Fibroblast of skin of back (primary cell): ENCODE measurements around the gene GNAZ.

Source experiments
- DNase-seq: peaks from one replicate; pipeline ENCODE4 v3.0.0-alpha.2; 2013

Gene GNAZ

DNA sequence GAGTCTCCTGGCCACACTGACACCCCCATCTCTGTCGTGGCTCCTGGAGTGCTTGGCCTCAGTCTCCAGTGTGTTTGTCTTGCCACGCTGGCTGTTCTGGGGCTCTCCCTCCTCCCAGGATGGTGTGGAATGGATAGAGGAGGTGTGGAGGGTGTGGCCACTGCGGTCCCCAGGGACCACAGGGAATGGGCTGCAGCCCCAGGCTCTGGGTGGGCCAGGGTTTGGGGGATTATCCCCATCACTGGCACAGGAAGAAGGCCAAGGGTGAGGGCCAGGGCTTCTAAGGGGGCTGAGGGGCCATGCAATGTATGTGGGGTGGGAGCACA is 8.1 kb downstream of the GNAZ start:
- no peak for DNase-seq

DNA sequence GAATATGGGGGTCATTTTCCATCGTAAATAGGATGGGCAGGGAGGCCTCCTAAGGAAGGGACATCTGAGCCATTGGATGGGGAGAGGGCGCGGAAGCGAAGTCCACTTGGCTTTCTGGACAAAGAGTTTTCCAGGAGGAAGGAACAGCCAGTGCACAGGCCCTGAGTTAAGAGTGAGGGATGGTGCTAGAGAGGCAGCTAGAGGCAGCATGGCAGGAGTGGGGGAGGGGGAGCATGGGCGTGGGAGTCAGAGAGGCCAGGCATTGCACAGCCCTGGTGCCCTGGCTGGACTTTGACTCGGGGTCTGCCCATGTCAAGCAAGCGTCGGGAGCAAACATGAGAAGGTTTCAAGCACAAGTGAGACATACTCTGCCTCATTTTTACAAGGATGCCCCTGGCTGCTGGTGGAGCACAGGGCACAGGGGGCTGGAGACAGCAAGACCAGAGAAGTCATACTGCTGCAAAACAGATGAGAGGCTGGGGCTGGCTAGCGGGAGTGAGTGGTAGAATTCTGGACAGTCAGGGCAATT is 9.0 kb downstream of the GNAZ start:
- DNase-seq, result no peak

DNA sequence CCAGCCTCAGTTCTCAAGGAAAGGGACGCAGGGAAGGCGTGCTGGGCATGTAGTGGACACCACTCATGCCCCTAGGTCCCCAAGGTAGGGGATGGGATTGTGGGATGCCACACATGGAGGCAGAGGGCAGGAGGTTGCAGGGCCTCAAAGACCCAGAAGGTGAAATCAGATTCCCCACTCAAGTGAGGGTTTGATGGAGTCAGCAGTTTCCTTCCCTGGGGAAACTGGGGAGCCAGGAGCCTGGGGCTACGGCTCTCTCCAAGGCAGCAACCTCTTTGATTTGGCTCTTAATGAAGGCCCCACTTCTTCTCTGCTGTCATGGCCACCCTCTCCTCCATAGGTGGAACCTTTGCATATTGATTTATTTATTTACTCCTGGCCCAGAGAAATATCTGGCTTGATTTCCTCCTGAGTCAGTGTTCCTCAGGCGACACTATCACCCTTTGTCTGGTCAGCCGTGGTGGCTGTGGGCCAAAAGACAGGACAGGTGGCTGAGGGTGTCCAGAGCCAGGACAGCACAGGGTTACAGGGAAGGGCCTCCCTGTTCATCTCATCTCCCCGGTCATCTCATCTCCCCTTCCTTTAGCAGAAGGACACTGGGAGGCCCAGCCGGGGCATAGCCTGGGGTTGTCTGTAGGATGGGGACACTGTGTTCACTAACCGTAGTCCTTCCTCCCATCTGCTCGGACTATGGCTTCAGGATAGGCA is 9.6 kb downstream of the GNAZ start:
- no peak for DNase-seq

DNA sequence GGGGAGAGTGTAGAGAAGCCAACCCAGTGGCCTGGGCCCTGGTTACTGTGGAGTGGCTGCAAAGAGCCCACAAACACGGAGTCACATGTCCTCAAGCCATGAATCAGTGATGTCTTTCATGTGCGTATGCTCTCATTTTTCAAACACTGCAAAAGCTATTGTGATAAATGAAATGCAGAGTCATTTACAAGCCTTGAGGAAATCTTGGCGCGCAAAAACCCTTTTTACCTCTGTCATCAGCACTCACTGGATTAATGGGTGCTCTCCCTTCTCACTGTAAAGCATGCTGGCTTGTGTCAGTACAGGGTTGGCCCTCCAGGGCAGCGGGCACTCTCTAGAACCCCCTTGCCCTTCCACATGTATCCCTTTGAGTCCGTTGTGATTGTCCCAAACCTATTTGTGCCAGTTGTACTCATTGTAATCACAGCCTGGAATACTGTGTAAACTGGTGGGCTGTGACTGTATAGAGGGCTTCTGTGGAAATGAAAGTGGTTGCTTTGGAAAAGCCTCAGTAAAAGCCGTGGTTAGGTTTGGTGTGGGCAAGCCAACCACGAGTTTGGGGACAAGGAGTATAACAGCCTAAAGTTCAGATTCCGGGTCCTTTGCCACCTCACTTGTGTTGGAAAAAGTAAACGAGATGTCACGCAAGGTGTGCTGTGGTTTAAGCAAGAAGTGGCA is 10.4 kb downstream of the GNAZ start:
- DNase-seq, result no peak

DNA sequence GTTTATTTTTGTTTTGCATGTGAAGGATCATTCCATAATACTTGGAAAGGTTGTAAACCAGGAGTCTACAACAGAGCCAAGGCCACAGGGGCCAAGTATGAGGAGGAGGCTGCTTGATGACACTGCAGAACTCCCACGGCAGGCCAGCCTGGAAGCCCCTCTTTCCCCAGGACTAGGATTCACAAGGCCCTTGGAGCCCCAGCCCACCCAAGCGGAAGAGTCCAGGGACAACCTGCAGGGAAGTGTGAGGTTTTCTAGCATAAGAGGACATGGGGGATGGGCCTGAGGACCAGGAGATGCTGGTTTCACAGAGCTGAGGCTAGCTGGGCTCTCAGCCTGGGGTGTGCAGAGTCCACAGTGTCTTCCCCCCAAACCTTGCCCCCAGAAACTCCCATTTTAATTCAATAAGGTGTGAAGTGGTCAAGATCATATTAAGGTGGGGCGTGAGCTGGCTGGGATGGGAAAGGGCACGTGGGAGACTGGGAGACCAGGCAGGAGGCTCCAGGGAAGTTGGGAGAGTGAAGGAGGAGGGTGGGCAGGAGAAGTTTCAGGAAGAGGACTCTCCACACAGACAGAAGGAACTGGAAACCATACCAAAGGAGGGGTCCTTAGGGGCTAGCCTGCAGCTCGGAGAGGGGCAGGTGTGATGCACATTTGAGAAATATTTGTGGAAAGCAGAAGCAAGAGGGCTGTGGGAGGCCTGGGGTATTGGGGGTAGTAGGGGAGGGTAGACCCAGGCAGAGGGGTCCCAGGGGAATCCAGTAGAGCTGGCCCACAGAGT is 12.4 kb downstream of the GNAZ start:
- DNase-seq, result no peak

DNA sequence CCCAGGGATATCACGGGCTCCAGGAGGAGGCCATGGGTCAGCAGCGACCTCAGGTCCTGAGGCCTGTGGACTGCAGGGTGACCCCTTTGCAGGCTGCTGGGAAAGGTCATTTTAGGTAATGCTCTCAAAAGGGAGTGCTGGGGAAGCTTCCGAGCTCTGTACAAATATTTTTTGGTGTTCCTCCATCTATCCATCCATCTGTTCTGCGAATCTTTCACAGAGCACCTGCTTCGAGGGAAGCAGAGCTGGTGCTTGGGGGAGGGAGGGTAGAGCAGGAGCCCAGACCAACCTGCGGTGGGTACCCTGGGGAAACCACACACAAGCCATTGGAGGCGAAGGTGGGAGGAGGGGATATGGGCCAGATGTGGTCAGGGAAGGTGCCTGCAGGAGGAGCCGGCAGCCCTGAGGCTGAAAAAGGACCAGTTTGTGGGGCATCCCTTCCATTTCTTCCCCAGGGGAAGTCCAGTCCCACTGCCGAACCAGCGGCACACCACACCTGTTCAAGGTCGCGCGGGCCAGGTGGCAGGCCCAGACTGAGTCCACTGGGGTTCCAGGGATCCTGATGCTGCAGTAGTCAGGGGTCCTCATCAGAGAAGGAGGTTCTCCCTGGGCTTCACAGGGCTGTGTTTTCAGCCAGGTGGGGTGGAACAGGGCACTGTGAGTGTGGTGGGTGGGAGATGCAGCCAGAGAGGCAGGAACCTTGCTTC is 13.1 kb downstream of the GNAZ start:
- no peak for DNase-seq

DNA sequence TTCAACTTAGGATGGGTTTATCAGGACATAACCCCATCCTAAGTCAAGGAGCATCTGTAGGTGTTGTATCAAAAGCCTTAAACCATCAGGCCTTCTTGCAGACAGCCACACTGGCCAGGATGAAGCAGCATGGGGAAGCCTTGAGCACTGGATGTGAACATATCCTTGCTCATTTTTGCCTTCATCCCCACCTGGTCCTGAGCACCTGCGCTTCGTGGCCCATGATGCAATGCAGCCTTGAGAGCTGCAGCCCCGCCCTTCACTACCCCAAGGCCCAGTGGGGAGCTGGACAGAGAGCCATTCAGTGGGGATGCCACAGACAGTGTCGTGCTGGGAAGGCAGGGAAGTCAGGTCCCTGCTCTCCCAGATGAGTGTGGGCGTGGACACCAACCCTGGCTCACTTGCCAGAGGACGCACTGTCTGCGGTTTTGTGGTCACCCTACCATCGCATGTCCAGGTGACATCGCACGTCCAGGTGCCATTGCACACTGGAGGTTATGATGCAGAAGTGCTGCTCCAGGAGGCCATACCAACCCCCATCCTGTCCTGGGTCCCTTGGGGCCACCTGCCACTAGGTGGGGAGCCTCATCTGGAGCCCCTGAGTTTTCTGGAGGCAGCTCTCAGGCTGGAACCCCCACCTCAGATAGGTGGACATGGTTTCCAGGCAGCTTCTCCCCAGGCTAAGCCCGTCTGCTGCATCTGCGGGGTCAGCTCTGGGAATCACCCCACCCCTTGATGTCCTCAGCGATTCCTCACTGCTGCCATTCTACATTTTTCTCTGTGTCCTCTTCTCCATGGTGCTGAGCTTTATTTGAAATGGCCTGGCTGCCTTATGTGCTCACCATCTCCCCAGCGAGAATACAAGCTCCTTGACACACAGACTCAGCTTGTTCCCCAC is 14.4 kb downstream of the GNAZ start:
- DNase-seq, result no peak

DNA sequence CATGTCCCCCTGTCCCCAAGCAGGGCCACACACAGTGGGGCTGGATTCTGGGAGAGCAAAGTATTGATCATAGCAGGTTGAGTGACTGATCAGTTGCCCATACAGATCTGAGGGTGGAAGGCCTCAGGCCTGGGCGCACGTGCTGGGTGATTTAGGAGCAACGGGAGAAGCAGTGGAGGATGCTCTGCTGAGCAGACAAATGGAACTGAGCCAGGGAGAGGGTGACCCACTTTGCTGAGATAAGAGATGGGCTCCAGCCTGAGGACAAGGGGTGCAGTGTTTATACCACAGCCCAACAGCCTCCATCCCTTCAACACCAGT is 15.0 kb downstream of the GNAZ start:
- DNase-seq, result no peak

DNA sequence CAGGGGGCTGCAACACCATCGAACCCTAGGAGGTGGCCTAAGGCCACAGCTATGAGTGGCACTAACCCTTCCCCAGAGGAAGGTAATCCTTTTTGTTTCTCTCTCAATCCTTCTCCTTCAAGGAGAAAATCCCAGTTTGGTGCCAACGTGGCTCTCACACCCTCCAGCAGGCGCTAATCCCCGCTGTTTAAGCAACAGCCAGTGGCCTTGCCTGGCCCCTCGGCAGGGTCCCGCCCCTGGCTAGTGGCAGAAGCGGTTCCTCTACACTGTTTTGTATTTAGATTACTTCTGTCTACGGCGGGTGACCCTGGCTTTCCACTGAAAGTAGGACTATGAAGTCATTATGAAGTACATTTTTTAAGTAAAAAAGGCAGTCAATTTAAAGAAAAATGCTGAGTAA is 15.5 kb downstream of the GNAZ start:
- DNase-seq, result no peak

DNA sequence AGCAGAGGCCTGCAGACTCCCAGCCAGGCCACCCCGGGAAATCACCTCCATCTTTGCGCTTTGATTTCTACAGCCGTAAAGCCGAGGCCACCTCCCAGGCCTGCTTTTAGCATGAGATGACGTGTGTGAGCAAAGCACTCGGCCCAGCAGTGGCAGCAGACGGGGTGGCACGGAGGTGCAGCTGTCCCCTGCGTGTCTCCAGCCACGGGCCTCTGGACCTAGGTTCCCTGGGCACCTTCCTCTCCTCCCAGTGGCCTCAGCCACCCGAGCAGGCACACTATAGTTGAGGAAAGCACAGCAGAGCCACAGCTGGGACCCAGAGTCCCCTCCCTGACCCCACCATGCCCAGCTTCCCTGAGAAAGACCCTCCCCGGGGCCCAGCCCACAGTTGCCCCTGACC is 15.9 kb downstream of the GNAZ start:
- DNase-seq, result no peak

DNA sequence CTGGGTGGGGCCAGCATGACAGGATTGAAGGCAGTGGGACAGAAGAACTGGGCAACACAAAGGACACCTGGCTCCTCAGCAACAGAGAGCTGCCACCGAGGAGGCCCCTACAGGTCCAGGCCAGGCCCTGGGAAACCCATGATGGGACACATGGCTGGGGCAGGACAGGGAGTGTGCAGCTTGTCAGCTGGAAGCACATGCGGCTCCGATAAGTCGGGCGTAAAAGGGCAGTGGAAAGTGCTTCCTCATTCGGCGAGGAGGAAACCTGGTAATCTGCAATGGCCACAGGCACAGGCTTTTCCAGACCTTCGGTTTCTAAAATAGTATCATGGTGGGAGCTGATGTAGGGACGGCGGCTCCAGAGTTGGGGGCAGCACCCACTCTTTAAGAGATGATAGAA is 16.5 kb downstream of the GNAZ start:
- DNase-seq, result no peak

DNA sequence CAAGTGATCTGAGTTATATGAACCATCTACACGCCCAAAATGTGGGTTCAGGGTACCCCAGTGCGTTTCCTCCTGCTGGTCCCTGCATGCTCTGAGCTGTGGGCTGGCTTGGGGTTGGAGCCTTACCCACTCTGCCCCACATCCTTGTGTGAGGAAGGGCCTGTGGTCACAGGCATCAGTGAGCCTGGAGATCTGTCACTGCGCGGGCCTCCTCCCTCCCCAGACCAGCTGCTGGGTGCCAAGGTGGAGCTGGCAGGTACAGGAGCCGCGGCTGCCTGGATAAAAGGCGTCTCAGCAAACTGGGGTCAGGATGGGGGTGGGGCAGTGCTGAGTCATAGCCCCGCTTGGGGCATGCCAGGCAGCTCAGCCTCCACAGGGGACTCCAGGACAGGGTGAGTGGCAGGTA is 17.9 kb downstream of the GNAZ start:
- DNase-seq, result no peak

DNA sequence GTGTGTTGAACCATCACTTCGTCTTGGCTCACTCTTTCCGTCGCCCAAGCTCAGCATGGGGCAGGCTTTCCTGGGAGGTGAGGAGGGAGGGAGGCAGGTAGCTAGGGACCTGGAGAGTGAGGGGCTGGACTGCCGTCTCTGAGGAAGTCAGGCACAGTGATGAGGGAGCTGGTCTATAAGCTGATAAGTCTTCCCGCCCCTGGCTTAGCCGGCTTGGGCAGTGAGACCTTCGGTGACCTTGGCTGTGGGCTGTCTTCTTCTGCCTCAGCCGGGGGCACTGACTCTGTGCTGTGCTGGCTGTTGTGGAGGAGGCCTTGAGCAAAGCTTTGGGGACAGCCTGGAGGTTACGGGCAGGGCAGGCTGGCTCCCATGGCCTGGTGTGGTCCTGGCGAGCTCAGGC is 18.7 kb downstream of the GNAZ start:
- no peak for DNase-seq

DNA sequence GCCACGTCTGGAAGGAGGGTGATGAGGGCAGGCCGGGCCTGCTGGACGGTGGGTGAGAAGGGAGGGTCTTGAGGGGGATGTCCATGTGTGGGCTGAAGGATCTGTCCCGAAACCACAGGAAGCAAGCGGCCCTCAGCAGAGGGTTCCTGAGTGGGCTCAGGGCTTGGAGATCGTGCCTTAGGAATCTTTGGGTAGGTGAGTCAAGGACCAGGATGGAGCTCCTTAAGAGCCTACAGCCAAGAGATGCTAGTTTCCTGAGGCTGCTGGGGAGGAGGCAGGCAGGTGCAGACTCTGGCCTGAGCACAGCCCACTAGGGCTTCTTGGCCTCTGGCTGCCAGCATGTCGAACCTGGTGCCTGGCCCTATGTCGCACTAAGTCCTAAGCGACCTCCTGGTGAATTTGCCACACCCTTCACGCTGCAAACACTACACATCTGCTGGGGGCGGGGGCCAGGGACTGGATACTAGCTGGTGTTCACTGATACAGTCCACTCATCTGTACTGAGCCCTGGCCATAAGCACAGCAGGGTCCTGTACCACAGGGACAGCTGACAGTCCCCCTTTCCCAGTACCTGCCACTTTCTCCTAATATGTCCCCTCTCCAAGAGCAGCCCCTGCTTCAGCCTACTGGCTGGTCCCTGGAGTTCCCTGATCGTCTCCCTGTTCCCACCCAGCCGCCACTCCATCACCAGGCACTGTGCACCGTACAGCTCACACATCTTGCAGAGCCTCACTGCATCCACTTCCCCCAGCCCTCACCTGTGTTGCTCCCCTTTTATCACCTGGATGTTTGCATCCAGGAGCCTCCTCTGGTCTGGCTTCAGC is 19.5 kb downstream of the GNAZ start:
- no peak for DNase-seq

DNA sequence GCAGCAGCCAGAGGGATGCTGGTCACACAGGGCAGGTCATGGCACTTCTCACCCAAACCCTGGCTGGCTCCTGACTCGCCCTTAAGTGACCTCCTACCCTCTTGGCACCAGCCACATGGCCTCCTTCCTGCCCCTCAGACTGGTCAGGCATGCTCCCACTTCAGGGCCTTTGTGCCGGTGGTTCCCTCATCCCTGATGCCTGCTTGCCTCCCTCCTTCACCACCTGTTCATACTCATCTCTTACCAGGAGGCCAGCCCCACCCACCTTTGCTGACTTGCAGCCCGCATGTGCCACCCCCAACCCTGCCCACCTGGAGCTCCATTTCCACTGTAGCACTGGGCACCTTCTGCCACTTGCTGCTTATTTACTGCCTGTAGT is 20.1 kb downstream of the GNAZ start:
- no peak for DNase-seq

DNA sequence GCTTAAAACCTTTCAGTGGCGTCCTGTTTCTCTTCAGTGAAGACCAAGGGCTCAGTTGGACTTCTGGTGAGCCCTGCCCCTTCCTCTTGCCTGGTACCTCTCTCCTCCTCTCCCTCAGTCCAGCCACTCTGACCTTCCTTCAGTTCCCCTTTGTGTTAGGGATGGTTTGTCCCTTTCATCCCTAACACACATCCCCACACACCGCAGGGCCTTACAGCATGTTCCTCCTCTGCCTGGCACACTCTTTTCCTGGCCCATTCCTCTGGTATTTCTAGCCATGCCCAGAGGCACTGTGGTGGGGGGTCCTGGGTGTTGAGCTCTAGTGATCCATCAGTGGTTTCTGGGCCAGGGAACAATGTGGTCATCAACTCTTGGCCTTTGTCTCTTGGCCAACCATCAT is 21.4 kb downstream of the GNAZ start:
- no peak for DNase-seq

DNA sequence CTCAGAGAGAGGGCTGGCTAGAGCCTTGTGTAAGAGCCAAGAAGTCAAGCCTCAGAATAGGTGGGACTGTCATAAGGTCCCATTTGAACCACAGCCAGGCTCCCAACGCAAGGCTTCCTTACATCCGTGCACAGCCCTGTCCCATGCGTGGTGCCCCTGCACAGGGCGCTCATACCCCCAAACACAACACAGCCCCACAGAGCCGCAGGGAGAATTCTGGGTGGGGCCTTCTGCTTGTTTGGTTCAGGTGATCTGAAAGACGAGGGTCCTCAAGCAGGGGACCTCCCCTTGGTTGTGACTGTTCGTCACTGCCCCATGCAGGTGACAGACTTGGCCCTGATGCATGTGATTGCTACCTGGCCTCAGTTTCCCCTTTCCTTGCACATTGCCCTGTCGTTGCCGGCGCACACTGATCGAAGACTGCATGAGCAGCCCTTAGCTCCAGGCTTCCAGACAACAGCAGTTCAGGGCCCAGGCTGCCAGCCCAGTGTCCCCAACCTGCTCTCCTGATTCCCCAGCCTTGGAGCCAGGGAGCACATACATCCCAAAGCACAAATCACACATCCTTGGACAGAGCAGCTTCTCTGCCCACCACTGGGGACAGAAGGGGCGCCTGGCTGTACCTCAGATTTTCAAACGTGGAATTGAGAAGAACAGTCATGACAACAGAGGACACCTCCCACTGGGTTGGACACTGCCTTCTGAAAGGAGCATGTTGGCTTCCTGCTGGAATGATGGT is 22.1 kb downstream of the GNAZ start:
- DNase-seq, result no peak

DNA sequence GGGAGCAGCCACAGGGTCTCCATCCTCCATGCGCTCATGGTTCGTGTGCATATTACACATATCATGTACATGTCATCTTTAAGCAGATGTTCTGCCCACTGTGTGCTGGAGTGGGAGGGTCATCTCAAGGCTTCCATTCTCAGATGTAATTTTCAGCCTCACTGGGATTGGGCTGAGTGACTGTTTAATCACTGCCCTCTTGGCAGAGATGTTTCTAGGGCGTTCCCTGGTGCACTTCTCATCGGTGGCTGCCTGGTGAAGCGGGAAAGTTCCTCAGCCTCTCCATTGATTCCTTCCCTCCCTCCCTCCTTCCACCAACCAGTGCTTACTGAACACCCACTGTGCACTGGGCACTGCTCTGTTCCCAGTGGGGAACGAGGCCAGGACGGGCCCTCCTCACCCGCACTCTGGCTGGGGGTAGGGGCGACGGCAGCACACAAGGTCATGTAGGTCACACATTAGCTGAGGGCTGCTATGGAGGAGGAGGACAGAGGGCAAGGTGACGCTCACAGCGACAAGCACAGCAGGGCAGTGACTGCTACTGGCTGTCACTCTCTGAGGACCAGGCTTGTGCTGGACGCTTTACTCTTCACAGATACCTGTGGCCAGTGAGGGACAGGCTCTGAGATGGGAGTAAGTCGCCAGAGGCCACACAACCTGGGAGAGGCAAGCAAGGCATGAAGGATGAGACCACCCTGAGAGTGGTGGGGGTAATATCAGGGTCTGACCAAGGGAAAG is 22.9 kb downstream of the GNAZ start:
- DNase-seq, result no peak

DNA sequence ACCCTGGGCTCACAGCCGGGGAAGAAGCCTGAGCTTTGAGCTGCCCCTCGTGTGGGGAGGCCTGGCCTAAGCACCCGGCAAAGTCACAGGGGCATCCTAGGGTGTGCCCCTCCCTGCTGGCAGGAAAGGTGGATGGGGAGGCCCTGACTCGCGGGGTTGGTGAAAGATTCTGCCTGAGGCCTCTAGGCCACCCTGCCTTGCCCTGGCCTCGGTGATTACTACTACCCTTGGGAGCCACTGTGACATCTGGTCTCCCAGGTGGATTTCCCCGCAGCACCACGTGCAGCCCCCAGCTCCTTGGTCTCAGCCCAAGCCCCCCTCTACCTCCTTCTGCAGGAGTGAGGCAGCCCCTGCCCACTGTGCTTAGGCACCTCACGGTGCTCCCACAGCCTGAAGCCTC is 23.9 kb downstream of the GNAZ start:
- no peak for DNase-seq
